Measurements from ENCODE around the gene SLC17A4.
"Not testable (repeated sequence)": the region's sequence is repeated elsewhere in the genome, so short reads cannot be mapped to it uniquely, and the experiment has no call there.

SLC17A4 gene, protein sequence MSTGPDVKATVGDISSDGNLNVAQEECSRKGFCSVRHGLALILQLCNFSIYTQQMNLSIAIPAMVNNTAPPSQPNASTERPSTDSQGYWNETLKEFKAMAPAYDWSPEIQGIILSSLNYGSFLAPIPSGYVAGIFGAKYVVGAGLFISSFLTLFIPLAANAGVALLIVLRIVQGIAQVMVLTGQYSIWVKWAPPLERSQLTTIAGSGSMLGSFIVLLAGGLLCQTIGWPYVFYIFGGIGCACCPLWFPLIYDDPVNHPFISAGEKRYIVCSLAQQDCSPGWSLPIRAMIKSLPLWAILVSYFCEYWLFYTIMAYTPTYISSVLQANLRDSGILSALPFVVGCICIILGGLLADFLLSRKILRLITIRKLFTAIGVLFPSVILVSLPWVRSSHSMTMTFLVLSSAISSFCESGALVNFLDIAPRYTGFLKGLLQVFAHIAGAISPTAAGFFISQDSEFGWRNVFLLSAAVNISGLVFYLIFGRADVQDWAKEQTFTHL

DNA sequence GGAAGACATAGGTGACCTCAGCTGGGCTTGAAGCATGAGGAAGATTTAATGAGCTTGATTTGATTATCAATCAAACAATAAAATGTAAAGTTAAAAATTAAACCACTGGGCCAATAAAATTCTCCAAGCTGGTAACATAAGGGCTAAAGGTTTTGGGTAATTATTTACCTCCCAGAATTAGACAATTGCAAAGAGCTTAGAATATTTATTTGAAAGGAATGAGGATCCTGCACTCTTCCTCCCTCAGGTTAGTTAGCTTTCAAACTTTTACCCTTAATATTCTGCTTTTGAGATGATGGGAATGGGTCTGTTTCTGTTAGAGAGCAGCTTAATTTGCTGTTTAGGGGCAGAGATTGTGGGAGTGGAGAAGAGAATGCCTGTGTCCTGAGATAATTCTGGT is at the start of gene SLC17A4:
TSS of gene SLC17A4 (plus strand) at position 208 of the 400 bp plus-strand sequence. CDS start 7,221 bp downstream, outside the sequence.
- DNase-seq, result no peak

GRCh38 chr6:25706314-25707014 is 48.1 kb upstream of the SLC17A4 start:
- DNase-seq, result no peak

DNA sequence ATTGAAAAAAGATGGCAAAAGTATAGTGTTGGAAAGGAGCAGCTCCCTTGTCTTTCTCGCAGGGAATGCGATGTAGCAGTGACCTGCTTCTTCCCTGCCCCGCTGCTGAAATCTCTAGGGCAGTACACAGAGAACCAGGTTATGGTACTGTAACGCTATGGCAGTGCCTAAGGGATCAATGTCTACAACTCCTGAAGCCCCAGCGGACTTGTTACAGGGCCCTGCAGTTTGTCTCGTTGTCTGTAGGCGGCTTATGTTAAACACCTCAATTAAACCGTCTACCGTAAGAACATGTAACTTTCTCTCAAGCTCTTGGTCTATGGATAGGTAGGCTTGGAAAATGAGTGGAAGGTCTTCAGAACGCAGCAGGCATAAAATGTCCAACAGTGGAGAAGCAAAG is 44.8 kb upstream of the SLC17A4 start:
- no peak for DNase-seq

DNA sequence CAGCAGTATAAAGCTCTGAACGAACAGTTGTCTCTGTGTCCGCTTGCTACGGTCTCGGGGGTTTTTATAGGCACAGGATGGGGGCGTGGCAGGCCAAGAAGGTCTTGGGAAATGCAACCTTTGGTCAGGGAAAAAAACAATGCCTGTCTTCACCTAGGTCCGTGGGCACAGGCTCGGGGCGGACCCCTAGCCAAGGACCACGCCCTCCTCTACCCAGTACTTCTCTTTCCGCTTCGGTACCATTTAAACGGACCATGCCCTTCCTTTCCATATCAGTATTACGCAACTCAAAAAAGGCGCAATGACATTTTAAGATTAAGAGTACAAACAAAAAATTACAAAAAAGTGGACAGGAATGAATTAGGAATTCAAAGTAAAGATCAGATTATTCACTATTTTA is 44.3 kb upstream of the SLC17A4 start:
- no peak for DNase-seq

DNA sequence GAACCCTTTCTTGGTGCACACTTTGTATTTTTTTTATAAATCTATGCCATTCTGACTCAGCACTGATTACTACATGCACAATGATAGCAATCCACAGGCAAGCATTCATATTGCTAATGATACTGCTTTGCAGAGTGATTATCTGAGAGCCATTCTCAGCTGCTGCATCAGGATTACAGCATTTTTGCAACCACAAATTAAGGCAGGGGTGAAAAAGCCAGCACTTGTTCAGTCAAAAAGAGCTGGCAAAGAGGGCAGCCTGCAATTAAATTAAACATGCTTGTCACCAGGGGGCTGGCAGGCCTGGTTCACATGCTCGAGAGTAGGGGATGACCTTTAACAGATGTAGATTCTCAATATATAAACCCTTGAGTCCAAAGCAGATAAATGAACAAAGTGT is 40.7 kb upstream of the SLC17A4 start:
- DNase-seq, result peak in 1 of 2 experiments; percentile 35

GRCh38 chr6:25714765-25715164 is 39.8 kb upstream of the SLC17A4 start:
- no peak for DNase-seq

GRCh38 chr6:25715794-25716193 is 38.7 kb upstream of the SLC17A4 start:
- no peak for DNase-seq

DNA sequence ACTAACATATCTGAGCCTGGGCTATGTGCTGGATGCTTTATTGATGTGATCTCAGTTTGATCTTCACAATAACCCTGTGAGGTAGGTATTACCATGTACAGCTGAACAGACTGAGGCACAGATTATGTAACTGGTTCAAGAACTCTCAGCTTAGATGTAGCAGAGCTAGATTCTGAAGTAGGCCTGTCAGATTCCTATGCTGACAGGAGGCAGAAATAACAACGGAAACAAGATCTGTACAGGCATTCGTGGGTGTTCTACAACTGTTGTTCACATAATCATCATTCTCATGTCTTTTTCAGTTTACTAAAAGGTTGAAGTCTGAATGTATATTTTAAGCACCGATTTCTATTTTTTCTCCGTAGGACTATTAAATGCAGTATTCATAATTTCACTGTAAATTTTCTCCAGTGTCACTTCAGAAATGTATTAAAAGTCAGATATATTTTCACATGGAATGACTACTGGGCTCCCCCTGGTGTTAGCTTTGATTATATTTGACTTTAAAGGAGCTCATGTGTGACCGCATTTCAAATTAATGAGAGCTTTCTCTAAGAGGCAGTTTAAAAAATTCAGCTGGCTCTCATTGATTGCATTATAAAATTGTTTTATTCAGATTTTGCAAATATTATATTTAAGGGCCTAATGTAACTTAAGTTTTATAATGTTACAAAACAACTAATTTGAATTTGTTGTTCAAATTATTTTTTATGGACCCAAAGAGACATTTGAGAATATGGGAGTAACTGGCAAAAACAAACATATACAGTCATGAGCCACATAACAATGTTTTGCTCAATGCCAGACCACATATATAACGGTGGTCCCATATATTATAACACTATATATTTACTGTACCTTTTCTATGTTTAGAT is 36.4 kb upstream of the SLC17A4 start:
- no peak for DNase-seq

DNA sequence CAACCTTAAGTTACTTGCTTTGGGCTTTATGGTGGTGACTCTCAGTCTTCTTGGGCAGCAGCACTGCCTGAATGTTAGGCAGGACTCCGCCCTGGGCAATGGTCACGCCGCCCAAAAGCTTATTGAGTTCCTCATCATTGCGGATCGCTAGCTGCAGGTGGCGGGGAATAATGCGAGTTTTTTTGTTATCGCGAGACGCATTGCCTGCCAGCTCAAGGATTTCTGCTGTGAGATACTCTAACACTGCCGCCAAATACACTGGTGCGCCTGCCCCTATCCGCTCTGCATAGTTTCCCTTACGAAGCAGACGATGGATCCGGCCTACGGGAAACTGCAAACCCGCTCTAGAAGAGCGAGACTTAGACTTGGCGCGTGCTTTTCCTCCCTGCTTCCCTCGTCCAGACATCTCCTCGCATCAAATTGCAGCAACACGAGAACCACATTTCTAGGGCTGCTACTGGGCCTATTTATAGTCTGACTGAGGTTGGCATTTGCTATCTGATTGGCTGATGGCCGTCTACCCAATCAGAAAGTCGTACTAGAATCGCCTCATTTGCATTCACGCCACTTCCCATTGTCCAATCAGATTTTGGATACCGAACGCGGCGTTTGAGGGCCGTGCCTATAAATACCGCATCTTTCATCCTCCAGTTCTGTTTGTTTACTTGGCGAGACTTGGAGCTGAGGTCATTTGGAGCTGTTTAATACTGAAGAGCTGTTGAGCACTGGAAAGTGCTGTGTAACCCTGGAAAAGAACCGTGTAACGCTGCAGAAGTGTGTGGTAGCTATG is 28.2 kb upstream of the SLC17A4 start:
- DNase-seq, result no peak

- no peak for DNase-seq
Observed at GRCh38 chr6:25727028-25727427, 27.5 kb upstream of the SLC17A4 start.

DNA sequence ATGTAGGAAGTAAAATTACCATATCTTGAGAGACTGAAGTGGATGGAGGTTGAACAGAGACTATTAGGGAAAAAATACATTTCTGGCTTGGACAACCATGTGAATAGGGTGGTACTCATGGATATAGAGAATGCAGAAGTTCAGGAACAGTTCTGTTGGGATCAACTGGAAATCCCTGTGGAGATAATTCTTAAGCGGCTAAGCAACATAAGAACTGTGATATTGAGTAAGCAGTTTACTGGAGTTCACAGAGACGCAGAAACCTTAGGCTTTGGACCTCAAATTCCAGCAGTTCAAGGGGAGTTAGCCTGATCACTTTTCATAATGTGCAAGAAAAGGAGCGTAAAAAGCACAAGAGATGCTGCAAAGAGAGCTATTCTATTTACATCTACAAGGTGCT is 23.6 kb upstream of the SLC17A4 start:
- DNase-seq, result no peak

DNA sequence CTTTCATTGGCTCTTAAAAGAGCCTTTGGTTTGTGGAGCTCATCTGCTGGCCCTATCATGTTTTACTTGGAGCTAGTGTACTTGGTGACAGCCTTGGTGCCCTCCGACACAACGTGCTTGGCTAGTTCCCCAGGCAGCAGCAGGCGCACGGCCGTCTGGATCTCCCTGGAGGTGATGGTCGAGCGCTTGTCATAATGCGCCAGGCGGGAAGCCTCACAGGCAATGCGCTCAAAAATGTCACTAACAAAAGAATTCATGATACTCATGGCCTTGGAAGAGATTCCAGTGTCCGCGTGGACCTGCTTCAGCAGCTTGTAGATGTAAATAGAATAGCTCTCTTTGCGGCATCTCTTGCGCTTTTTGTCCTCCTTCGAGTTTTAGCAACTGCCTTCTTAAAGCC is 22.8 kb upstream of the SLC17A4 start:
- DNase-seq, result no peak

- no peak for DNase-seq
Observed at GRCh38 chr6:25732468-25733198, 21.9 kb upstream of the SLC17A4 start.

- DNase-seq, result no peak
Observed at GRCh38 chr6:25735261-25735660, 19.3 kb upstream of the SLC17A4 start.

- DNase-seq, result no peak
Observed at GRCh38 chr6:25743868-25744267, 10.7 kb upstream of the SLC17A4 start.

GRCh38 chr6:25745836-25746235 is 8.7 kb upstream of the SLC17A4 start:
- no peak for DNase-seq

- no peak for DNase-seq
Observed at GRCh38 chr6:25746968-25747367, 7.6 kb upstream of the SLC17A4 start.

DNA sequence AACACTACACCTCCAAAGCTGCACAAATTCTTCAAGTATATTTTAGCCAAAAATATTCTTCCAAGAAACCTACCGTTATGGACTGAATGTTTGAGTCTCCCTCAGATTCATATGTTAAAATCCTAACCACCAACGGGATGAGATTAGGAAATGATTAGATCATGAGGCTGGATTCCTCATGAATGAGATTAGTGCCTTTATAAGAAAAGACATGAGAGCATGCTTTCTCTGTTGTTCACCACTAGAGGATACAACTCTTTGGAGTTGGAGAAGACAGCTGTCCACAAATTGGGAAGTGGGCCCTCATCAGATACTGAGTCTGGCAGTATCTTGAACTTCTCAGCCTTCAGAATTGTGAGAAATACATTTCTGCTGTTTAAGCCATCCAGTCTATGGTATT is 7.1 kb upstream of the SLC17A4 start:
- DNase-seq, result no peak

GRCh38 chr6:25748049-25748448 is 6.5 kb upstream of the SLC17A4 start:
- no peak for DNase-seq

- DNase-seq, result not testable (repeated sequence)
Observed at GRCh38 chr6:25748601-25749517, 5.7 kb upstream of the SLC17A4 start.

All from NCI-H187 (cell line).